ENCODE data around the gene TRIM9. TPM values are rescaled to one million over a fixed set of nuclear protein-coding genes. Genes with fewer than 3 reads are reported as not detected.
"Not testable (repeated sequence)": the region's sequence is repeated elsewhere in the genome, so short reads cannot be mapped to it uniquely, and the experiment has no call there.

The TRIM9 gene
- total RNA-seq, 6 experiments from 2014 or later = 0.07 to 1.9 (median 0.32) TPM

GRCh38 chr14:50998612-50999011 lies 96.3 kb downstream of the TRIM9 start:
- Histone ChIP-seq H3K27me3 (no peaks in the 10 kb centered on the region), H3K4me1 (no peaks in the 10 kb centered on the region), H3K27ac (no peak overlapping the region), H3K9me3 (no peaks in the 10 kb centered on the region), H3K36me3 (no peaks in the 10 kb centered on the region), H3K4me3 (no peak overlapping the region)
- no peak for TF ChIP-seq CTCF (IDR thresholded peaks at IDR 0.05)
- no peak for TF ChIP-seq POLR2A (IDR thresholded peaks at IDR 0.05)
- 81% methylated on average over 3 of the region's 4 CpGs for WGBS (ENCODE audit: insufficient coverage, low coverage, low lambda C conversion rate, missing lambda C conversion rate)
- intact Hi-C loops (cut with DNase I) = no loop called here
- DNase-seq (no peak), ATAC-seq (no peak)

DNA sequence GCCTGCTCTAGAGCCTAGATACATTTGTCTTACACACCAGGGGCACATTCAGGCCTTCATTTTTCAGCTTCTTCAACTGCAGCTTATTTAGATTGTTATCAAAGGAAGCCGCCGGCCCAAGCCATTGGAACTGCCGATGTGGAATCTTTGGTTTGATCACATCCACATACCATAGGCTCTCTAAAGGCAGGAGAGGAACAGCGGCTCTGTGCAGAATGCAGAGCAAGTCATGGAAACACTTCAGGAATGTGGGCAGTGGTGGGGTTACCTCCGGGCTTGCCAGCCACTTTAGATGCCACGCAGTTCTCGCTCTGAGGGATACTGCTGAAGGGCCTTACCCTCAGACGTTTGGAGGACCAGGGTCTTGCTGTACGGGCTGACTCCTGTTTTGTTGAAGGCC lies 97.2 kb downstream of the TRIM9 start:
- Histone ChIP-seq H3K4me1 (no peaks in the 10 kb centered on the region), H3K27me3 (no peaks in the 10 kb centered on the region), H3K9me3 (no peaks in the 10 kb centered on the region), H3K4me3 (no peak overlapping the region), H3K27ac (no peak overlapping the region), H3K36me3 (no peaks in the 10 kb centered on the region)
- intact Hi-C loops (cut with DNase I) = no loop called here
- no peak for DNase-seq
- no peak for TF ChIP-seq CTCF (IDR thresholded peaks at IDR 0.05)
- no peak for TF ChIP-seq POLR2A (IDR thresholded peaks at IDR 0.05)
- ATAC-seq = no peak
- WGBS (ENCODE audit: insufficient coverage, low coverage, low lambda C conversion rate, missing lambda C conversion rate) = 80% methylated on average over 5 of the region's 9 CpGs

DNA sequence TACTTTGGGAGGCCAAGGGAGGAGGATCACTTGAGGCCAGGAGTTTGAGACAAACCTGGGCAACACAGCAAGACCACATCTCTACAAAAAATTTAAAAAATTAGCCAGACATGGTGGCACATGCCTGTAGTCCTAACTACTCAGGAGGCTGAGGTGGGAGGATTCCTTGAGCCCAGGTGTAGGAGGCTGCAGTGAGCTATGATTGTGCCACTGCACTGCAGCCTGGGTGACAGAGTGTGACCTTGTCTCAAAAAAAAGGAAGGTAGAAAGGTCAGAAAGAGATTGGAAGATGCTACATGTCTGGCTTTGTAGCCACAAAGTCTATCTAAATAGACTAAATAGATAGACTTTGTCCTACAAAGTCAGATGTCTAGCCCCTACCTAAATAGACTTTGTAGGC lies 100.7 kb downstream of the TRIM9 start:
- intact Hi-C loops (cut with DNase I); H3K4me3 ChIP-seq; H3K4me1 ChIP-seq; H3K9me3 ChIP-seq; DNase-seq; ATAC-seq; H3K27me3 ChIP-seq; H3K36me3 ChIP-seq; H3K27ac ChIP-seq: not testable (repeated sequence)

GRCh38 chr14:50985859-50986331 lies 109.0 kb downstream of the TRIM9 start:
- intact Hi-C loops (cut with DNase I) = no loop called here
- no peaks in the 10 kb centered on the region for H3K9me3 ChIP-seq
- H3K4me3 ChIP-seq = no peak overlapping the region
- no peak for DNase-seq
- 57% methylated on average over 12 of the region's 12 CpGs for WGBS (ENCODE audit: insufficient coverage, low coverage, low lambda C conversion rate, missing lambda C conversion rate)
- no peaks in the 10 kb centered on the region for H3K4me1 ChIP-seq
- no peak overlapping the region for H3K27ac ChIP-seq
- no peaks in the 10 kb centered on the region for H3K36me3 ChIP-seq
- H3K27me3 ChIP-seq = no peaks in the 10 kb centered on the region
- ATAC-seq = no peak
- TF ChIP-seq POLR2A (IDR thresholded peaks at IDR 0.05) (no peak), CTCF (IDR thresholded peaks at IDR 0.05) (no peak)

DNA sequence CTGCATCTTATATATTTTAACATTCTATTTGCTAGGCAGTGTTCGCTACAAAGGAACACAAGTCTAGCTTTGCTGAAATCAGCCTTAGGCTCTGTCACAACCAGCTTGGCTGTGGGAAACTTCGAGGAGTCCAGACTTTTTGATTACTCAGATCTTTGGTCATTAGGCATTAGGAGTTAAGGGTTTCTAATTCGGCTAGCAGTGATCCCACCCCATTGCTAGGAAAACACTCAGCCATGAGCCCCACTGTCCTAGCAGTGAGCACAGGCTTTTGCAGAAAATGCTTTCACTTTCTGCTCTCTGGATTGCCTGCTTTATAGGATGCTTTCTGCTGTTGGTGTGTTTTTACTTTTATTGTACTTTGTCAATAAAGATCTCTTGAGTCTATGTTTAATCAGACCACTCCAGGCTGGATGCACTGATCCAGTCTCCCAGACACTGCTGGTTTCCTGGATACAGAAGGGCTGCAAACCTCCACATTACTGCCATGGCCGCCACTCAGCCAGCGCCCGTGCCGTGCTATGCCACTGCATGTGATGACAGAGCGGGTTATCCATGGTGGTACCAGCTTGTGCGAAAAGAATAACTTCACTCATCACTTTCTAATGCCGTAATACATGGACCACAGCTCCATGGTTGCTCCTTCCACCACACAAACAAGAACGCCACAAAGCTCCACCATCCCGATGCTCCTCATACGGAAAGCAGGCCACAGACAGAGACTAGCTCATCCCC lies 109.6 kb downstream of the TRIM9 start:
- WGBS (ENCODE audit: insufficient coverage, low coverage, low lambda C conversion rate, missing lambda C conversion rate) = 81% methylated on average over 13 of the region's 13 CpGs
- intact Hi-C loops (cut with DNase I) = no loop called here

More for the DNA sequence above, 109.6 kb downstream of the TRIM9 start:
- no peak for TF ChIP-seq POLR2A (IDR thresholded peaks at IDR 0.05)
- no peak for TF ChIP-seq CTCF (IDR thresholded peaks at IDR 0.05)
- Histone ChIP-seq H3K4me3 (no peak overlapping the region), H3K27ac (no peak overlapping the region), H3K9me3 (no peaks in the 10 kb centered on the region), H3K27me3 (no peaks in the 10 kb centered on the region), H3K4me1 (no peaks in the 10 kb centered on the region), H3K36me3 (no peaks in the 10 kb centered on the region)
- ATAC-seq = no peak
- no peak for DNase-seq

Measured in right lobe of liver (tissue), 6 donors.